Panc1 (cell line): ENCODE results near the gene CLPTM1L. TPM values are rescaled to one million over a fixed set of nuclear protein-coding genes. Genes with fewer than 3 reads are reported as not detected.

Experiments
- ATAC-seq: fragments of 200-7000 bp; cut with Tn5 transposase; 2 replicates; pipeline ENCODE4 v1.9.1; 2020; ENCODE audit warnings: mild to moderate bottlenecking, moderate library complexity
- BruUV-seq: library from RNA; stranded (reverse); fragments of 400-500 nt; replicated peaks from 2 replicates; lab custom pipeline; 2021; lab: Mats Ljungman, UMichigan
- CTCF ChIA-PET: fragments of 300-600 bp; sonication (Branson Sonifier 250); formaldehyde crosslinking; loops from one replicate; lab custom pipeline; 2022; ENCODE audit warnings: antibody characterized with exemption; lab: Charles Lee
- POLR2A ChIA-PET: fragments of 300-600 bp; sonication (Branson Sonifier 250); formaldehyde crosslinking; loops from one replicate; lab custom pipeline; 2022; ENCODE audit warnings: antibody characterized with exemption; lab: Charles Lee
- DNase-seq: peaks from one replicate; pipeline ENCODE4 v3.0.0-alpha.2; 2010; ENCODE audit warnings: low read depth, low spot score
- H3K27ac ChIP-seq: 2 replicates; pipeline ENCODE4 v1.5.1; 2011; ENCODE audit warnings: mild to moderate bottlenecking, low read length, inconsistent platforms
- H3K27me3 ChIP-seq: fragments of 200-500 bp; sonication (Bioruptor generic); 2 replicates; pipeline ENCODE4 v1.6.0; 2014; ENCODE audit warnings: low read length, inconsistent platforms; ENCODE audit not compliant: control insufficient read depth, insufficient read depth
- H3K36me3 ChIP-seq: fragments of 200-500 bp; sonication (Bioruptor generic); 2 replicates; pipeline ENCODE4 v1.5.1; 2014; ENCODE audit warnings: inconsistent platforms, mild to moderate bottlenecking, low read length, moderate library complexity; ENCODE audit not compliant: control insufficient read depth, insufficient read depth
- H3K4me1 ChIP-seq: 2 replicates; pipeline ENCODE4 v1.5.1; 2011; ENCODE audit warnings: inconsistent platforms, mild to moderate bottlenecking, low read length, moderate library complexity; ENCODE audit not compliant: control insufficient read depth, insufficient read depth
- H3K4me3 ChIP-seq, 2 experiments: 2 replicates each; pipeline ENCODE4 v1.5.1; 2011 to 2012; ENCODE audit warnings: low read depth in 2 of 2, low read length in 2 of 2, mild to moderate bottlenecking in 2 of 2, inconsistent platforms in 1 of 2, moderate library complexity in 1 of 2
- H3K9me3 ChIP-seq: fragments of 200-500 bp; sonication (Bioruptor generic); 2 replicates; pipeline ENCODE4 v1.5.1; 2014; ENCODE audit warnings: low read depth, mild to moderate bottlenecking, inconsistent platforms, low read length, moderate library complexity; ENCODE audit not compliant: control insufficient read depth, insufficient read depth
- CTCF ChIP-seq: fragments of 450-650 bp; IDR thresholded peaks from 2 replicates; pipeline ENCODE4 v1.5.1; 2017; ENCODE audit warnings: mild to moderate bottlenecking
- POLR2AphosphoS5 ChIP-seq: IDR thresholded peaks from 2 replicates; pipeline ENCODE4 v1.6.1; 2012; ENCODE audit warnings: mild to moderate bottlenecking, low read depth, low read length, moderate library complexity
- SIN3A ChIP-seq: IDR thresholded peaks from 2 replicates; pipeline ENCODE4 v1.6.1; 2012; ENCODE audit warnings: low read depth, mild to moderate bottlenecking, low read length, moderate library complexity, borderline replicate concordance; ENCODE audit not compliant: insufficient read depth
- TCF7L2 ChIP-seq: IDR thresholded peaks from 2 replicates; pipeline ENCODE4 v1.6.1; 2011; ENCODE audit warnings: mild to moderate bottlenecking, low read depth, low read length, inconsistent platforms
- in situ Hi-C: cut with HindIII; loops from 2 replicates; pipeline ENCODE4 v1.10.0; 2016; ENCODE audit warnings: low sequenced_read_pairs, low pct_unique_long_range_greater_than_20kb
- intact Hi-C: fragments of 100-400 bp; cut with micrococcal nuclease; formaldehyde crosslinking; loops from one replicate; pipeline ENCODE4 v1.10.0; 2022; ENCODE audit not compliant: unreplicated experiment
- total RNA-seq: library from RNA; stranded (reverse); gene quantifications from one replicate; pipeline ENCODE4 v1.2.1, GENCODE V29; 2021; ENCODE audit not compliant: unreplicated experiment
- TF ChIP-seq, protein P1 (sequence below), 2 experiments: IDR thresholded peaks; 2 replicates each; pipeline ENCODE4 v1.6.1; 2011 to 2012; ENCODE audit warnings: low read depth in 2 of 2, control low read depth in 1 of 2, low read length in 1 of 2, mild to moderate bottlenecking in 1 of 2, moderate library complexity in 1 of 2; ENCODE audit not compliant: insufficient read depth in 1 of 2

Gene CLPTM1L
- total RNA-seq, 1 experiment from 2014 or later, result 188 TPM

DNA sequence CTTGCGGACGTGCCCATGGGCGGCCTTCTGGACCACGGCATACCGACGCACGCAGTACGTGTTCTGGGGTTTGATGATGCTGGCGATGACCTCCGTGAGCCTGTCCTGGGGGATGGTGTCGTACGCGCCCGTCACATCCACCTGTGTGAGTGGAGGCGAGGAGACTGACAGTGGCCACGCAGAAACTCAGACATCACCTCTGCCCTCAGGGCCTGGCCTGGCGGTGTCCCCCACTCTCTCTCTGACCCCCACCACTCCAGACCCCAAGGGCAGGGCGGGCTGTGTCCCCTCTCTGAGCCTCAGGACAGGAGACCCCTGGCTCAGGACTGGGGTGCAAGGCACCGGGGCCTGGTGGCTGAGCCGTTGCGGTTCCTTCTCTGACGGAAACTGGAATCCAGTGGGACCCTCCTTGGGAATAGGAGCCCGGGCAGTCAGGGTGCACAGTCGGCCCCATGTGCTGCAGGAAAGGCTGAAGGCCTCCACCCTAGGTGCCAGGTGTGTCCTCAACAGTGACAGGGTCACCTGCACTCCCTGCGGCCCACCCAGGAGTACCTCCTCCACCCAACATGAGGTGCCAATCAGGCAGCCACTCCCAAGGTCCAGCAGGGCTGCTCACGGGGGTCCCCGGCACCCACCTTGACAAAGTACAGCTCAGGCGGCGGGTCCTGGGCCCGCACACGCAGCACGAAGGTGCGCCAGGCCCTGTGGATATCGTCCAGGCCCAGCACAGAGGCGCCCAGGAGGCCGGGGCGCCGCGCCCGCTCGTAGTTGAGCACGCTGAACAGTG lies 66.0 kb downstream of the CLPTM1L start:
- Histone ChIP-seq H3K27me3 (no peaks in the 10 kb centered on the region), H3K9me3 (no peaks in the 10 kb centered on the region), H3K4me1 (no peaks in the 10 kb centered on the region), H3K4me3 (no peak overlapping the region), H3K36me3 (no peaks in the 10 kb centered on the region), H3K27ac (no peak overlapping the region)
- in situ Hi-C loops, result no loop called here
- ChIA-PET POLR2A (no interaction called here), CTCF (no interaction called here)
- DNase-seq (no peak), ATAC-seq (no peak)
- intact Hi-C loops, result no loop called here
- TF ChIP-seq TCF7L2 (no peak), POLR2AphosphoS5 (no peak), CTCF (no peak), SIN3A (no peak)
- TF ChIP-seq, protein P1, sequence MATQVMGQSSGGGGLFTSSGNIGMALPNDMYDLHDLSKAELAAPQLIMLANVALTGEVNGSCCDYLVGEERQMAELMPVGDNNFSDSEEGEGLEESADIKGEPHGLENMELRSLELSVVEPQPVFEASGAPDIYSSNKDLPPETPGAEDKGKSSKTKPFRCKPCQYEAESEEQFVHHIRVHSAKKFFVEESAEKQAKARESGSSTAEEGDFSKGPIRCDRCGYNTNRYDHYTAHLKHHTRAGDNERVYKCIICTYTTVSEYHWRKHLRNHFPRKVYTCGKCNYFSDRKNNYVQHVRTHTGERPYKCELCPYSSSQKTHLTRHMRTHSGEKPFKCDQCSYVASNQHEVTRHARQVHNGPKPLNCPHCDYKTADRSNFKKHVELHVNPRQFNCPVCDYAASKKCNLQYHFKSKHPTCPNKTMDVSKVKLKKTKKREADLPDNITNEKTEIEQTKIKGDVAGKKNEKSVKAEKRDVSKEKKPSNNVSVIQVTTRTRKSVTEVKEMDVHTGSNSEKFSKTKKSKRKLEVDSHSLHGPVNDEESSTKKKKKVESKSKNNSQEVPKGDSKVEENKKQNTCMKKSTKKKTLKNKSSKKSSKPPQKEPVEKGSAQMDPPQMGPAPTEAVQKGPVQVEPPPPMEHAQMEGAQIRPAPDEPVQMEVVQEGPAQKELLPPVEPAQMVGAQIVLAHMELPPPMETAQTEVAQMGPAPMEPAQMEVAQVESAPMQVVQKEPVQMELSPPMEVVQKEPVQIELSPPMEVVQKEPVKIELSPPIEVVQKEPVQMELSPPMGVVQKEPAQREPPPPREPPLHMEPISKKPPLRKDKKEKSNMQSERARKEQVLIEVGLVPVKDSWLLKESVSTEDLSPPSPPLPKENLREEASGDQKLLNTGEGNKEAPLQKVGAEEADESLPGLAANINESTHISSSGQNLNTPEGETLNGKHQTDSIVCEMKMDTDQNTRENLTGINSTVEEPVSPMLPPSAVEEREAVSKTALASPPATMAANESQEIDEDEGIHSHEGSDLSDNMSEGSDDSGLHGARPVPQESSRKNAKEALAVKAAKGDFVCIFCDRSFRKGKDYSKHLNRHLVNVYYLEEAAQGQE (IDR thresholded peaks at IDR 0.05; ENCODE audit: insufficient read depth in 1 of 2, low read depth in 2 of 2, low read length in 1 of 2), result no peak
- BruUV-seq, result no TSS peak

DNA sequence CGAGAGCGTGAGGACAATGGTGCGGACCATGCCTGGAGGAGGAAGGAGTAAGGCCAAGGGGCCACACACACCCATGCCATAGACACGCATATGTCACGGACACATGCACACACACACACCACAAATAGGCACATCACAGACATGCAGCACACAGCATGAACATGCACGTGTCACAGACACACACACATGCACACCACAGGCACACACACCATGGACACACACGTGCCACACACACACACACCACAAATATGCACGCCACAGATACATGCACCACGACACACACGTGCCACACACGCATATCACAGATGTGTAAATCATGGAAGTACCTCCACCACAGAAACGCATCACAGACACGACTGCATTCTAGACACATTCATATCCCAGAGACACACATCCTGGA lies 66.7 kb downstream of the CLPTM1L start:
- intact Hi-C loops (no loop called here), in situ Hi-C loops (no loop called here)
- no peak for DNase-seq
- H3K4me1 ChIP-seq, result no peaks in the 10 kb centered on the region
- no peaks in the 10 kb centered on the region for H3K9me3 ChIP-seq
- H3K27me3 ChIP-seq, result no peaks in the 10 kb centered on the region
- ChIA-PET POLR2A (no interaction called here), CTCF (no interaction called here)
- TF ChIP-seq, protein P1 (IDR thresholded peaks at IDR 0.05; ENCODE audit: insufficient read depth in 1 of 2, low read depth in 2 of 2, low read length in 1 of 2), result no peak
- TF ChIP-seq TCF7L2 (no peak), SIN3A (no peak), CTCF (no peak), POLR2AphosphoS5 (no peak)
- H3K27ac ChIP-seq, result no peak overlapping the region
- BruUV-seq, result no TSS peak
- ATAC-seq, result no peak
- no peaks in the 10 kb centered on the region for H3K36me3 ChIP-seq
- H3K4me3 ChIP-seq, result no peak overlapping the region
